Measurements from ENCODE around the gene TPCN1.

GRCh38 chr12:113239288-113239771 is 18.1 kb downstream of the TPCN1 start:
- TF ChIP-seq, protein P1, sequence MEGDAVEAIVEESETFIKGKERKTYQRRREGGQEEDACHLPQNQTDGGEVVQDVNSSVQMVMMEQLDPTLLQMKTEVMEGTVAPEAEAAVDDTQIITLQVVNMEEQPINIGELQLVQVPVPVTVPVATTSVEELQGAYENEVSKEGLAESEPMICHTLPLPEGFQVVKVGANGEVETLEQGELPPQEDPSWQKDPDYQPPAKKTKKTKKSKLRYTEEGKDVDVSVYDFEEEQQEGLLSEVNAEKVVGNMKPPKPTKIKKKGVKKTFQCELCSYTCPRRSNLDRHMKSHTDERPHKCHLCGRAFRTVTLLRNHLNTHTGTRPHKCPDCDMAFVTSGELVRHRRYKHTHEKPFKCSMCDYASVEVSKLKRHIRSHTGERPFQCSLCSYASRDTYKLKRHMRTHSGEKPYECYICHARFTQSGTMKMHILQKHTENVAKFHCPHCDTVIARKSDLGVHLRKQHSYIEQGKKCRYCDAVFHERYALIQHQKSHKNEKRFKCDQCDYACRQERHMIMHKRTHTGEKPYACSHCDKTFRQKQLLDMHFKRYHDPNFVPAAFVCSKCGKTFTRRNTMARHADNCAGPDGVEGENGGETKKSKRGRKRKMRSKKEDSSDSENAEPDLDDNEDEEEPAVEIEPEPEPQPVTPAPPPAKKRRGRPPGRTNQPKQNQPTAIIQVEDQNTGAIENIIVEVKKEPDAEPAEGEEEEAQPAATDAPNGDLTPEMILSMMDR (conservative IDR thresholded peaks at IDR 0.05; ENCODE audit: low read depth, low read length): no peak
- TF ChIP-seq EZH2phosphoT487 (IDR thresholded peaks at IDR 0.05; ENCODE audit: borderline replicate concordance, low read length): no peak
- TF ChIP-seq EZH2 (IDR thresholded peaks at IDR 0.05; ENCODE audit: low read length, unreplicated experiment): no peak

Data from PC-3 (cell line).